SK-N-DZ (cell line): ENCODE measurements around the gene NCBP1.

Source experiments
- DNase-seq: peaks from one replicate; pipeline ENCODE4 v3.0.0-alpha.2; 2015; ENCODE audit warnings: low spot score

NCBP1 gene

GRCh38 chr9:97714435-97714834 is 80.8 kb downstream of the NCBP1 start:
- DNase-seq = no peak

GRCh38 chr9:97717866-97718265 is 84.2 kb downstream of the NCBP1 start:
- no peak for DNase-seq

GRCh38 chr9:97721396-97721795 is 87.8 kb downstream of the NCBP1 start:
- DNase-seq = no peak

GRCh38 chr9:97722331-97722730 is 88.7 kb downstream of the NCBP1 start:
- no peak for DNase-seq
